K562 (cell line): Measurements from ENCODE around the gene CSNK1A1. TPM values are rescaled to one million over a fixed set of nuclear protein-coding genes. Genes with fewer than 3 reads are reported as not detected.

Experiments used
- ATAC-seq: fragments of 200-7000 bp; cut with Tn5 transposase; 3 replicates; pipeline ENCODE4 v1.9.1; 2020; ENCODE audit warnings: moderate library complexity
- BruUV-seq: library from RNA; stranded (reverse); fragments of 400-500 nt; replicated peaks from 2 replicates; lab custom pipeline; 2021; lab: Mats Ljungman, UMichigan
- CTCF ChIA-PET: fragments of 300-600 bp; formaldehyde crosslinking; extraction: SDS; loops from one replicate; lab custom pipeline; 2021; ENCODE audit warnings: low intra/inter-chr PET ratio; lab: Yijun Ruan, JAX
- POLR2A ChIA-PET: fragments of 300-600, 350-650 bp; sonication (Branson Sonifier 250); formaldehyde crosslinking; extraction: SDS; loops from one replicate; lab custom pipeline; 2021; ENCODE audit warnings: antibody characterized with exemption, inconsistent platforms; lab: Yijun Ruan, JAX
- DNase-seq, 4 experiments: peaks; one replicate each; pipeline versions ENCODE4 v3.0.0 to v3.0.0-alpha.2; 2011 to 2018; ENCODE audit warnings: low spot score in 3 of 4, mixed read lengths in 3 of 4; ENCODE audit errors: extremely low read depth in 1 of 4
- FAIRE-seq: peaks from 2 replicates; lab custom pipeline; 2011; peaks lifted over from hg19 to GRCh38; lab: Jason Lieb, UNC
- H2AFZ ChIP-seq: 2 replicates; pipeline ENCODE4 v1.6.0; 2011; ENCODE audit warnings: low read depth, low read length, control low read depth, inconsistent platforms
- H3K27ac ChIP-seq: fragments of 200-600 bp; 3 replicates; pipeline ENCODE4 v1.8.0; 2011; ENCODE audit warnings: low read depth, mild to moderate bottlenecking, control low read depth, inconsistent platforms, low read length, moderate library complexity, mixed read lengths; ENCODE audit errors: extremely low read depth
- H3K27me3 ChIP-seq, 2 experiments: fragments of 300-600 bp in 1 of 2; 2 replicates in 1 of 2; 3 replicates in 1 of 2; pipeline versions ENCODE4 v1.6.0 to v1.8.0; 2011; ENCODE audit warnings: inconsistent platforms in 2 of 2, low read length in 2 of 2, mild to moderate bottlenecking in 1 of 2, mixed read lengths in 1 of 2, moderate library complexity in 1 of 2; ENCODE audit not compliant: control insufficient read depth in 2 of 2, insufficient read depth in 2 of 2
- H3K36me3 ChIP-seq: fragments of 300-600 bp; 3 replicates; pipeline ENCODE4 v1.8.0; 2011; ENCODE audit warnings: mild to moderate bottlenecking, low read length, inconsistent platforms; ENCODE audit not compliant: control insufficient read depth, insufficient read depth
- H3K4me1 ChIP-seq, 2 experiments: fragments of 200-600 bp in 1 of 2; replicated peaks in 1 of 2; 2 replicates in 1 of 2; 3 replicates in 1 of 2; pipeline versions ENCODE4 v1.5.1 to v1.8.0; 2011; ENCODE audit warnings: inconsistent platforms in 2 of 2, low read length in 2 of 2, mild to moderate bottlenecking in 1 of 2, mixed read lengths in 1 of 2, moderate library complexity in 1 of 2; ENCODE audit not compliant: control insufficient read depth in 2 of 2, insufficient read depth in 2 of 2
- H3K4me2 ChIP-seq: 2 replicates; pipeline ENCODE4 v1.6.1; 2011; ENCODE audit warnings: low read length, control low read depth, inconsistent platforms, mixed read lengths; ENCODE audit not compliant: insufficient read depth
- H3K4me3 ChIP-seq: fragments of 200-600 bp; sonication (generic), shearing (Covaris generic); 2 replicates; pipeline ENCODE4 v1.5.1; 2016; ENCODE audit warnings: control low read depth, inconsistent platforms
- H3K79me2 ChIP-seq: fragments of 200-600 bp; 3 replicates; pipeline ENCODE4 v1.8.0; 2011; ENCODE audit warnings: low read length, inconsistent platforms; ENCODE audit not compliant: control insufficient read depth, insufficient read depth
- H3K9ac ChIP-seq, 2 experiments: 2 replicates each; pipeline versions ENCODE4 v1.6.0 to v1.6.1; 2011; ENCODE audit warnings: low read depth in 2 of 2, low read length in 2 of 2, control low read depth in 1 of 2, inconsistent platforms in 1 of 2, mild to moderate bottlenecking in 1 of 2, mixed read lengths in 1 of 2; ENCODE audit not compliant: insufficient read depth in 1 of 2
- H3K9me1 ChIP-seq: one replicate; pipeline ENCODE4 v1.6.0; 2011; ENCODE audit warnings: inconsistent platforms, mild to moderate bottlenecking, low read length, moderate library complexity; ENCODE audit not compliant: control insufficient read depth, insufficient read depth
- H3K9me3 ChIP-seq: replicated peaks from 2 replicates; pipeline ENCODE4 v1.5.1; 2011; ENCODE audit warnings: low read depth, low read length, inconsistent platforms; ENCODE audit not compliant: control insufficient read depth, insufficient read depth
- H4K20me1 ChIP-seq: replicated peaks from 2 replicates; pipeline ENCODE4 v1.6.1; 2011; ENCODE audit warnings: low read length, inconsistent platforms, mixed read lengths; ENCODE audit not compliant: control insufficient read depth, insufficient read depth
- CEBPB ChIP-seq: fragments of 450-650 bp; IDR thresholded peaks from 2 replicates; pipeline ENCODE4 v1.6.1; 2016; ENCODE audit warnings: missing genetic modification characterization, missing compliant biosample characterization
- KLF13 ChIP-seq: fragments of 450-650 bp; IDR thresholded peaks from 2 replicates; pipeline ENCODE4 v1.6.1; 2016; ENCODE audit warnings: missing genetic modification characterization, low read depth, mild to moderate bottlenecking, missing compliant biosample characterization, moderate library complexity, borderline replicate concordance
- L3MBTL2 ChIP-seq: fragments of 450-650 bp; IDR thresholded peaks from 2 replicates; pipeline ENCODE4 v1.6.1; 2016; ENCODE audit warnings: mild to moderate bottlenecking, moderate library complexity
- NFYB ChIP-seq: IDR thresholded peaks from 2 replicates; pipeline ENCODE4 v1.6.1; 2011; ENCODE audit warnings: mild to moderate bottlenecking, moderate library complexity; ENCODE audit not compliant: insufficient read length; ENCODE audit errors: extremely low read depth
- RNF2 ChIP-seq: sonication (generic); IDR thresholded peaks from 2 replicates; pipeline ENCODE4 v1.6.1; 2016
- ZNF316 ChIP-seq: fragments of 450-650 bp; IDR thresholded peaks from 2 replicates; pipeline ENCODE4 v1.6.1; 2016
- ZNF445 ChIP-seq: fragments of 250-450 bp; sonication (Bioruptor Pico); IDR thresholded peaks from 2 replicates; pipeline ENCODE4 v1.4.0; 2020; ENCODE audit warnings: low read depth, mild to moderate bottlenecking, moderate library complexity
- ZNF75A ChIP-seq: fragments of 450-650 bp; formaldehyde crosslinking; IDR thresholded peaks from 2 replicates; pipeline ENCODE4 v1.4.0; 2020; ENCODE audit warnings: mild to moderate bottlenecking
- WGBS: fragments of 100-300 bp; shearing (Covaris generic); methylation state at CpG from one replicate; pipeline ENCODE4 v1.1.6; 2016; ENCODE audit warnings: low coverage, mixed read lengths; ENCODE audit not compliant: insufficient coverage; ENCODE audit errors: missing lambda C conversion rate; 5-methylcytosine and 5-hydroxymethylcytosine counted together
- in situ Hi-C: fragments of 300-500 bp; cut with MboI; formaldehyde crosslinking; loops from 4 replicates; pipeline ENCODE4 v1.15.0; 2018; ENCODE audit warnings: inconsistent platforms, mixed read lengths
- intact Hi-C: fragments of 100-400 bp; cut with micrococcal nuclease; formaldehyde crosslinking; loops from 2 replicates; pipeline ENCODE4 v1.14.2; 2022
- polyA plus RNA-seq, 8 experiments: library from polyadenylated mRNA; depleted of rRNA in 4 of 8; stranded (reverse) in 5 of 8; unstranded in 3 of 8; fragments of >200 nt; fragmentation: Nextera tagmentation in 2 of 8; fragmentation: Illumina TruSeq in 1 of 8; extraction: Ambion mirVana in 2 of 8; extraction: Trizol in 1 of 8; gene quantifications; 2 replicates each; pipeline versions ENCODE4 v1.2.1 to v1.2.3, GENCODE V29; 2011 to 2014; ENCODE audit warnings: inconsistent platforms in 1 of 8, missing spikeins in 1 of 8
- total RNA-seq, 7 experiments: library from RNA; depleted of rRNA in 6 of 7; stranded (reverse); fragments of >200 nt in 6 of 7; fragmentation: Illumina TruSeq in 2 of 7; extraction: Trizol in 2 of 7; gene quantifications; 2 replicates each; pipeline versions ENCODE4 v1.2.1 to v1.2.3, GENCODE V29; 2011 to 2021; ENCODE audit warnings: low replicate concordance in 1 of 7
- TF ChIP-seq, protein P1 (sequence below): fragments of 450-650 bp; IDR thresholded peaks from 2 replicates; pipeline ENCODE4 v1.6.1; 2016; ENCODE audit warnings: mild to moderate bottlenecking, moderate library complexity

The CSNK1A1 gene
- total and polyA plus RNA-seq, 9 of the 15 experiments (the other 6 are each of a cell fraction or from before 2014, with no cell fraction given) = 49.1 to 196 (median 154) TPM

DNA sequence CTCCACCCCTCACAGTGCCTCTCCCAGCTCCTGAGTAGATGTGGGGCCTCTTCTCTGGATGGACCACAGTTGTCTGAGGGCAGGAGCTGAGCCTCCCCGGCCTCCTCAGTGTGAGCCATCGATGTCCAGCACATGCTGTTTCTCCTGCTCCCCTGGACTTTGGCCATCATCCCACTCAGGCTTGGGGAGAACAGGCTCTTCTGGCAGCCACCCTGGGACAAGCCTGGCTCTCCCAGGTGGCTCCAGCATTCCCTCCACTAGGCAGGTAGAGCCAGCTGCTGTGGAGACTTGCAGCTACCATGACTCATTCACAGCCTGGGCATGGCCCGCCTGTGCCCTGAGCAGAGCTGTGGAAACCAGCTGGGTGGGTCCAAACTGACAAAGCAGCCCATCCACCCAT, 77.0 kb downstream of the CSNK1A1 start:
- H3K36me3 ChIP-seq = no peaks in the 10 kb centered on the region
- no peaks in the 10 kb centered on the region for H3K79me2 ChIP-seq
- DNase-seq = no peak
- FAIRE-seq = no peak
- no peak overlapping the region for H3K4me2 ChIP-seq
- ATAC-seq = peak; percentile 20
- CTCF ChIA-PET = no interaction called here
- BruUV-seq = no TSS peak
- intact Hi-C loops = no loop called here
- peaks cover 12 to 18% of the 10 kb centered on the region in 2 experiments; a peak in 4 of 5 replicates for H3K4me1 ChIP-seq
- H3K9ac ChIP-seq = peak overlapping the region in 1 of 2 experiments; percentile 73; a peak in 2 of 4 replicates
- POLR2A ChIA-PET = interaction anchor here (0.7 to 4.2 kb wide), 6 partner anchors 7 to 30 kb away, joined by 3 to 34 read pairs (median 3); no protein-coding TSS in a partner anchor
- no peaks in the 10 kb centered on the region for H4K20me1 ChIP-seq
- H3K9me3 ChIP-seq = no peaks in the 10 kb centered on the region
- H2AFZ ChIP-seq = peak overlapping the region; percentile 44; the same call in 1 of the 2 replicates
- WGBS = 57% methylated on average over 3 of the region's 3 CpGs
- H3K27me3 ChIP-seq = no peaks in the 10 kb centered on the region
- no peak overlapping the region for H3K4me3 ChIP-seq
- no peak overlapping the region for H3K27ac ChIP-seq
- in situ Hi-C loops = no loop called here
- no peaks in the 10 kb centered on the region for H3K9me1 ChIP-seq
- TF ChIP-seq ZNF75A (CRISPR knock-in tag) (no peak), ZNF316 (no peak), CEBPB (tag) (no peak), L3MBTL2 (peak; percentile 19; the same call in 1 of the 2 replicates), RNF2 (no peak), NFYB (no peak), KLF13 (no peak), ZNF445 (no peak)
- TF ChIP-seq, protein P1, sequence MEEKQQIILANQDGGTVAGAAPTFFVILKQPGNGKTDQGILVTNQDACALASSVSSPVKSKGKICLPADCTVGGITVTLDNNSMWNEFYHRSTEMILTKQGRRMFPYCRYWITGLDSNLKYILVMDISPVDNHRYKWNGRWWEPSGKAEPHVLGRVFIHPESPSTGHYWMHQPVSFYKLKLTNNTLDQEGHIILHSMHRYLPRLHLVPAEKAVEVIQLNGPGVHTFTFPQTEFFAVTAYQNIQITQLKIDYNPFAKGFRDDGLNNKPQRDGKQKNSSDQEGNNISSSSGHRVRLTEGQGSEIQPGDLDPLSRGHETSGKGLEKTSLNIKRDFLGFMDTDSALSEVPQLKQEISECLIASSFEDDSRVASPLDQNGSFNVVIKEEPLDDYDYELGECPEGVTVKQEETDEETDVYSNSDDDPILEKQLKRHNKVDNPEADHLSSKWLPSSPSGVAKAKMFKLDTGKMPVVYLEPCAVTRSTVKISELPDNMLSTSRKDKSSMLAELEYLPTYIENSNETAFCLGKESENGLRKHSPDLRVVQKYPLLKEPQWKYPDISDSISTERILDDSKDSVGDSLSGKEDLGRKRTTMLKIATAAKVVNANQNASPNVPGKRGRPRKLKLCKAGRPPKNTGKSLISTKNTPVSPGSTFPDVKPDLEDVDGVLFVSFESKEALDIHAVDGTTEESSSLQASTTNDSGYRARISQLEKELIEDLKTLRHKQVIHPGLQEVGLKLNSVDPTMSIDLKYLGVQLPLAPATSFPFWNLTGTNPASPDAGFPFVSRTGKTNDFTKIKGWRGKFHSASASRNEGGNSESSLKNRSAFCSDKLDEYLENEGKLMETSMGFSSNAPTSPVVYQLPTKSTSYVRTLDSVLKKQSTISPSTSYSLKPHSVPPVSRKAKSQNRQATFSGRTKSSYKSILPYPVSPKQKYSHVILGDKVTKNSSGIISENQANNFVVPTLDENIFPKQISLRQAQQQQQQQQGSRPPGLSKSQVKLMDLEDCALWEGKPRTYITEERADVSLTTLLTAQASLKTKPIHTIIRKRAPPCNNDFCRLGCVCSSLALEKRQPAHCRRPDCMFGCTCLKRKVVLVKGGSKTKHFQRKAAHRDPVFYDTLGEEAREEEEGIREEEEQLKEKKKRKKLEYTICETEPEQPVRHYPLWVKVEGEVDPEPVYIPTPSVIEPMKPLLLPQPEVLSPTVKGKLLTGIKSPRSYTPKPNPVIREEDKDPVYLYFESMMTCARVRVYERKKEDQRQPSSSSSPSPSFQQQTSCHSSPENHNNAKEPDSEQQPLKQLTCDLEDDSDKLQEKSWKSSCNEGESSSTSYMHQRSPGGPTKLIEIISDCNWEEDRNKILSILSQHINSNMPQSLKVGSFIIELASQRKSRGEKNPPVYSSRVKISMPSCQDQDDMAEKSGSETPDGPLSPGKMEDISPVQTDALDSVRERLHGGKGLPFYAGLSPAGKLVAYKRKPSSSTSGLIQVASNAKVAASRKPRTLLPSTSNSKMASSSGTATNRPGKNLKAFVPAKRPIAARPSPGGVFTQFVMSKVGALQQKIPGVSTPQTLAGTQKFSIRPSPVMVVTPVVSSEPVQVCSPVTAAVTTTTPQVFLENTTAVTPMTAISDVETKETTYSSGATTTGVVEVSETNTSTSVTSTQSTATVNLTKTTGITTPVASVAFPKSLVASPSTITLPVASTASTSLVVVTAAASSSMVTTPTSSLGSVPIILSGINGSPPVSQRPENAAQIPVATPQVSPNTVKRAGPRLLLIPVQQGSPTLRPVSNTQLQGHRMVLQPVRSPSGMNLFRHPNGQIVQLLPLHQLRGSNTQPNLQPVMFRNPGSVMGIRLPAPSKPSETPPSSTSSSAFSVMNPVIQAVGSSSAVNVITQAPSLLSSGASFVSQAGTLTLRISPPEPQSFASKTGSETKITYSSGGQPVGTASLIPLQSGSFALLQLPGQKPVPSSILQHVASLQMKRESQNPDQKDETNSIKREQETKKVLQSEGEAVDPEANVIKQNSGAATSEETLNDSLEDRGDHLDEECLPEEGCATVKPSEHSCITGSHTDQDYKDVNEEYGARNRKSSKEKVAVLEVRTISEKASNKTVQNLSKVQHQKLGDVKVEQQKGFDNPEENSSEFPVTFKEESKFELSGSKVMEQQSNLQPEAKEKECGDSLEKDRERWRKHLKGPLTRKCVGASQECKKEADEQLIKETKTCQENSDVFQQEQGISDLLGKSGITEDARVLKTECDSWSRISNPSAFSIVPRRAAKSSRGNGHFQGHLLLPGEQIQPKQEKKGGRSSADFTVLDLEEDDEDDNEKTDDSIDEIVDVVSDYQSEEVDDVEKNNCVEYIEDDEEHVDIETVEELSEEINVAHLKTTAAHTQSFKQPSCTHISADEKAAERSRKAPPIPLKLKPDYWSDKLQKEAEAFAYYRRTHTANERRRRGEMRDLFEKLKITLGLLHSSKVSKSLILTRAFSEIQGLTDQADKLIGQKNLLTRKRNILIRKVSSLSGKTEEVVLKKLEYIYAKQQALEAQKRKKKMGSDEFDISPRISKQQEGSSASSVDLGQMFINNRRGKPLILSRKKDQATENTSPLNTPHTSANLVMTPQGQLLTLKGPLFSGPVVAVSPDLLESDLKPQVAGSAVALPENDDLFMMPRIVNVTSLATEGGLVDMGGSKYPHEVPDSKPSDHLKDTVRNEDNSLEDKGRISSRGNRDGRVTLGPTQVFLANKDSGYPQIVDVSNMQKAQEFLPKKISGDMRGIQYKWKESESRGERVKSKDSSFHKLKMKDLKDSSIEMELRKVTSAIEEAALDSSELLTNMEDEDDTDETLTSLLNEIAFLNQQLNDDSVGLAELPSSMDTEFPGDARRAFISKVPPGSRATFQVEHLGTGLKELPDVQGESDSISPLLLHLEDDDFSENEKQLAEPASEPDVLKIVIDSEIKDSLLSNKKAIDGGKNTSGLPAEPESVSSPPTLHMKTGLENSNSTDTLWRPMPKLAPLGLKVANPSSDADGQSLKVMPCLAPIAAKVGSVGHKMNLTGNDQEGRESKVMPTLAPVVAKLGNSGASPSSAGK = 0 out of 2 replicates have a peak, but pooled peaks have one; percentile 29
